Measurements from ENCODE around the gene THAP10. TPM values are rescaled to one million over a fixed set of nuclear protein-coding genes. Genes with fewer than 3 reads are reported as not detected.
"Not testable (repeated sequence)": the region's sequence is repeated elsewhere in the genome, so short reads cannot be mapped to it uniquely, and the experiment has no call there.

Gene THAP10
- total RNA-seq, 1 donor from 2014 or later, result 0.79 TPM

- DNase-seq (ENCODE audit: low read depth) (no peak), FAIRE-seq (no peak)
- Histone ChIP-seq H3K36me3 (ENCODE audit: control insufficient read depth, insufficient read depth, low read length) (no peaks in the 10 kb centered on the region), H3K27me3 (ENCODE audit: control insufficient read depth, insufficient read depth, low read length) (no peaks in the 10 kb centered on the region), H3K4me3 (ENCODE audit: low read depth, low read length) (no peak overlapping the region)
- no peak for TF ChIP-seq CTCF (IDR thresholded peaks at IDR 0.05; ENCODE audit: insufficient read depth, low read length, severe bottlenecking)
These were observed 39.6 kb upstream of the THAP10 start for GRCh38 chr15:70931821-70932220.

GRCh38 chr15:70926914-70927313 lies 34.7 kb upstream of the THAP10 start:
- not testable (repeated sequence) for FAIRE-seq; H3K27me3 ChIP-seq (ENCODE audit: control insufficient read depth, insufficient read depth, low read length); DNase-seq (ENCODE audit: low read depth); H3K36me3 ChIP-seq (ENCODE audit: control insufficient read depth, insufficient read depth, low read length); H3K4me3 ChIP-seq (ENCODE audit: low read depth, low read length)

- no peaks in the 10 kb centered on the region for H3K36me3 ChIP-seq (ENCODE audit: control insufficient read depth, insufficient read depth, low read length)
- H3K4me3 ChIP-seq (ENCODE audit: low read depth, low read length), result no peak overlapping the region
- DNase-seq (ENCODE audit: low read depth), result peak; percentile 16
- H3K27me3 ChIP-seq (ENCODE audit: control insufficient read depth, insufficient read depth, low read length), result no peaks in the 10 kb centered on the region
- no peak for TF ChIP-seq CTCF (IDR thresholded peaks at IDR 0.05; ENCODE audit: insufficient read depth, low read length, severe bottlenecking)
- no peak for FAIRE-seq
These were observed 31.3 kb upstream of the THAP10 start for GRCh38 chr15:70923311-70924080.

GRCh38 chr15:70922119-70922518 lies 29.9 kb upstream of the THAP10 start:
- no peak overlapping the region for H3K4me3 ChIP-seq (ENCODE audit: low read depth, low read length)
- H3K27me3 ChIP-seq (ENCODE audit: control insufficient read depth, insufficient read depth, low read length), result no peaks in the 10 kb centered on the region
- FAIRE-seq (no peak), DNase-seq (ENCODE audit: low read depth) (no peak)
- no peaks in the 10 kb centered on the region for H3K36me3 ChIP-seq (ENCODE audit: control insufficient read depth, insufficient read depth, low read length)
- no peak for TF ChIP-seq CTCF (IDR thresholded peaks at IDR 0.05; ENCODE audit: insufficient read depth, low read length, severe bottlenecking)

GRCh38 chr15:70920981-70921696 lies 28.9 kb upstream of the THAP10 start:
- H3K36me3 ChIP-seq (ENCODE audit: control insufficient read depth, insufficient read depth, low read length), result no peaks in the 10 kb centered on the region
- H3K4me3 ChIP-seq (ENCODE audit: low read depth, low read length), result no peak overlapping the region
- no peak for TF ChIP-seq CTCF (IDR thresholded peaks at IDR 0.05; ENCODE audit: insufficient read depth, low read length, severe bottlenecking)
- H3K27me3 ChIP-seq (ENCODE audit: control insufficient read depth, insufficient read depth, low read length), result no peaks in the 10 kb centered on the region
- FAIRE-seq (no peak), DNase-seq (ENCODE audit: low read depth) (no peak)

- TF ChIP-seq CTCF (IDR thresholded peaks at IDR 0.05; ENCODE audit: insufficient read depth, low read length, severe bottlenecking), result no peak
- FAIRE-seq, result no peak
These were observed 25.7 kb upstream of the THAP10 start for GRCh38 chr15:70917955-70918354.

More at GRCh38 chr15:70917955-70918354, 25.7 kb upstream of the THAP10 start:
- Histone ChIP-seq H3K27me3 (ENCODE audit: control insufficient read depth, insufficient read depth, low read length) (no peaks in the 10 kb centered on the region), H3K4me3 (ENCODE audit: low read depth, low read length) (no peak overlapping the region), H3K36me3 (ENCODE audit: control insufficient read depth, insufficient read depth, low read length) (no peaks in the 10 kb centered on the region)
- no peak for DNase-seq (ENCODE audit: low read depth)
